Stimulated activated naive CD8-positive, alpha-beta T cell treated with anti-CD3 and anti-CD28 coated beads, Interleukin-15, amount 100 ng/mL, for 72 hours (primary cell): Measurements from ENCODE around the gene TCTN2.

ENCODE experiments used
- ATAC-seq: fragments of 150-1000 bp; cut with Tn5 transposase; 2 replicates; pipeline ENCODE4 v1.10.0; 2021; ENCODE audit warnings: mild to moderate bottlenecking, moderate library complexity
- DNase-seq, 2 donors: peaks; one replicate each; pipeline ENCODE4 v3.0.0; 2021 to 2022
- H3K27ac Mint-ChIP-seq, 2 donors: one replicate each; pipeline ENCODE4 v1.8.0; 2022; ENCODE audit warnings: mild to moderate bottlenecking in 2 of 2, mixed read lengths in 2 of 2, moderate library complexity in 2 of 2
- H3K27me3 Mint-ChIP-seq: one replicate; pipeline ENCODE4 v1.8.0; 2022; ENCODE audit warnings: mixed read lengths
- H3K4me1 Mint-ChIP-seq: one replicate; pipeline ENCODE4 v1.8.0; 2022; ENCODE audit warnings: mild to moderate bottlenecking, mixed read lengths
- H3K4me3 Mint-ChIP-seq, 2 donors: one replicate each; pipeline ENCODE4 v1.8.0; 2022; ENCODE audit warnings: mild to moderate bottlenecking in 2 of 2, mixed read lengths in 2 of 2, moderate library complexity in 1 of 2
- H3K9me3 Mint-ChIP-seq, 2 donors: one replicate each; pipeline ENCODE4 v1.8.0; 2022; ENCODE audit warnings: mixed read lengths in 2 of 2

The TCTN2 gene

DNA sequence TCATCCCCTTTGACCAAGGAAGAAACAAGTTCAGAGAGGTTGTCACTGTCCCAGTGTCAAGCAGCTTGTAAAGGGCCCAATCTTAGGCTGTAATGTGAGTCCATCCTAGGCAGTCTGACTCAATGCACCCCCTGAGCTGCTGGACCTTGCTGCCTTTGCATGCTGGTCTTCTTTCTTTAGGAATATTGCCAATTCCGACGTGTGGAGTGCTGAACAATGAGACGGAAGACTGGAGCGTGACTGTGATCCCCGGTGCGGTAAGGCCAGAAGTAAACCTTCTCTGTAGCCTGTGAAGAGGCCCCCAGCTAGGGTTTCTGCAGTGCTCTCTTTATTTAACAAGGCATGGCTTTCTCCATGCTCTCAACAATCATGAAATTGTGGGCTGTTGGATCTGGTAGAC is 963 bp downstream of the TCTN2 start:
- DNase-seq = no peak
- no peaks in the 10 kb centered on the region for H3K27me3 Mint-ChIP-seq
- H3K9me3 Mint-ChIP-seq = no peaks in the 10 kb centered on the region
- ATAC-seq = no peak
- H3K4me1 Mint-ChIP-seq = peaks cover 20% of the 10 kb centered on the region
- no peak overlapping the region for H3K27ac Mint-ChIP-seq
- H3K4me3 Mint-ChIP-seq = peak overlapping the region; percentile 88 to 92

DNA sequence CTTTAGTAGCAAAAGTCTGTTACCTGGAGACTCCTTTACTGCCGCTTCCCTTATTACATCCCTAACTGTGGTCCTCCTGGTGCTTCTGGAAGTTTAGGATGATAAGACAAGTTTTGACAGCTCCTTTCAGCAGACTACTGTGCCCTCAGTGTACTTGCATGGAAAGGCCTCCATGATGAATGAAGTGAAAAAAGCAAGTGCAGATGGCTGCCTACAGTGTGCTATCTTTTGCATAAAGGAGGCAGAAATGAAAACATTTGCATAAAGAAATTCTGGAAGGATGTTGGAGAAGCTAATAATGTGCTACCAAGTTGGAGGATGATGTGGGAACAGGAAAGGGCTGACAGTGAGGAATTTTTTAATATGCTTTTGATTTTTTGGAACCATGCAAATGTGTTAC is 4.5 kb downstream of the TCTN2 start:
- H3K4me3 Mint-ChIP-seq = no peak overlapping the region
- no peaks in the 10 kb centered on the region for H3K9me3 Mint-ChIP-seq
- no peaks in the 10 kb centered on the region for H3K27me3 Mint-ChIP-seq
- no peak overlapping the region for H3K27ac Mint-ChIP-seq
- peaks cover 20% of the 10 kb centered on the region for H3K4me1 Mint-ChIP-seq
- DNase-seq = no peak
- no peak for ATAC-seq

DNA sequence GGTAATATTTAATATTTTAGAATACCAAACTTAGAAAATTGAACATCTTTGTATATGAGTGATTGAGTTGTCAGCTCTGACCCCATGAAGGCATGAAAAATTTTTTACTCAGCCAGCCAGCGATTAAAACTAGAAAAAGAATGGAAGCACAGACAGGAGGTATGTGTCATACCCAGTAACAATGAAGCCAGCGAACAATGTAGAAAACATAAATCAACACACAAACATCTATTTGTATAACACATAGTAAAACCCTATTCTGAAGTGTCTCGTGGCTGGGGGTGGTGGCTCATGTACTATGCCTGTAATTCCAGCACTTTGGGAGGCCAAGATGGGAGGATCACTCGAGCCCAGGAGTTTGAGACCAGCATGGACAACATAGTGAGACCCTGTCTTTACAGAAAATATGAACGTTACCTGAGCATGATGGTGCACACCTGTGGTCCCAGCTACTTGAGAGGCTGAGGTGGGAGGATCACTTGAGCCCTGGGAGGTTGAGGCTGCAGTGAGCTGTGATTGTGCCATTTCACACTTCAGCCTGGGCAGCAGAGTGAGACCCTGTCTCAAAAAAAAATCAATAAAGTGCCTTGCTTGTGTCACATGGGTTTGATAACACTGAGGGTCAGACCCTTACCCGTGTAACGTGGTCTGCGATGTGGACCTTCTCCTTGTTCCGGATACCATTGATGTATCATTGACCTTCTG is 5.9 kb downstream of the TCTN2 start:
- no peak overlapping the region for H3K4me3 Mint-ChIP-seq
- DNase-seq = no peak
- ATAC-seq = no peak
- no peaks in the 10 kb centered on the region for H3K9me3 Mint-ChIP-seq
- peak overlapping the region in 1 of 2 donors; percentile 5 for H3K27ac Mint-ChIP-seq
- H3K4me1 Mint-ChIP-seq = peaks cover 7% of the 10 kb centered on the region
- no peaks in the 10 kb centered on the region for H3K27me3 Mint-ChIP-seq

DNA sequence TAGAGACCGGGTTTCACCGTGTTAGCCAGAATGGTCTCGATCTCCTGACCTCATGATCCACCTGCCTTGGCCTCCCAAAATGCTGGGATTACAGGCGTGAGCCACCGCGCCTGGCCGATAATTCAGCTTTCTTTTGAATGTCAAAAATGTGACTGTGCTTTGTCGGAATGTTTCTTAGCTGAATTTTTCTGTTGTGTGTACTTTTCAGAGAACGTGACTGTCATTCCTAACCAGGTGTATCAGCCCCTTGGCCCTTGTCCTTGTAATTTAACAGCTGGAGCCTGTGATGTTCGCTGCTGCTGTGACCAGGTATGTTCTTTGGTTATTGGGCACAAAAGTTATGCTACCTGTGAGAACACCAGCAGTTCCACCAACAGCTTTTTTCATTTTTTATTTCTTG is 8.1 kb downstream of the TCTN2 start:
- Mint-ChIP-seq H3K27me3 (no peaks in the 10 kb centered on the region), H3K9me3 (no peaks in the 10 kb centered on the region), H3K27ac (no peak overlapping the region)

DNA sequence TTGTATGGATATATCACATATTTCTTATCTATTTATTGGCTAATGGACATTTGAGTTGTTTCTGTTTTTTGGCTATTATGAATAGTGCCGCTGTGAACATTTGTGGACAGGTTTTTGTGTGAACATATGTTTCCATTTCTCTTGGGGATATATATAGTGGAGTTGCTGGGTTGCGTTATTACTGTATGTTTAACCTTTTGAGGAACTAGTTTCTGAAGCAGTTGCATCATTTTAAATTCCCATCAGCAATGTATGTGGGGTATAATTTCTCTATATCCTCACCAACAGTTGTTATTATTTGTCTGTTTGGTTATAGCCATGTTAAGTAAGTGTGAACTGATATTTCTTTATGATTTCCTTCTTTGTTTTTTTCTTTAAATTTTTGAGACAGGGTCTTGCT is 10.7 kb downstream of the TCTN2 start:
- Mint-ChIP-seq H3K9me3 (no peaks in the 10 kb centered on the region), H3K27ac (peak overlapping the region in 1 of 2 donors; percentile 2), H3K4me3 (no peak overlapping the region), H3K4me1 (no peaks in the 10 kb centered on the region), H3K27me3 (no peaks in the 10 kb centered on the region)
- DNase-seq (no peak), ATAC-seq (no peak)

More for the DNA sequence above, 8.1 kb downstream of the TCTN2 start:
- H3K4me1 Mint-ChIP-seq = no peaks in the 10 kb centered on the region
- ATAC-seq (no peak), DNase-seq (no peak)
- no peak overlapping the region for H3K4me3 Mint-ChIP-seq

DNA sequence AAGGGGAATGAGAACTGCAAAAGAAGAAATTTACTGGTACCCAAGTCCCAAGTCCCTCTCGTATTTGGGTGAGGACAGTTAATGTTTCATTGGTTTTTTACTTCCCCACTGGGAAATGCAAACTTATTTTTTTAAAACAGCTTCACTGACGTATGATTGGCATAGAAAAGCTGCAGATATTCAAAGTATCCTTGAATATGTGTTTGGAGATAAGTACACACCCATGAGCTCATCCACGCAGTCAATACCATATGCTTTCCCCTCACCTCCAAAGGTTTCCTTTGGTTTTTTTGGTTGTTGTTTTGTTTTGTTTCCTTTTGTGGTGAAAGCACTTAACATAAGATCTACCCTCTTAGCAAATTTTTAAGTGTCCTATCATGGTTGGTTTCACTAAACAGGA is 13.1 kb downstream of the TCTN2 start:
- no peaks in the 10 kb centered on the region for H3K4me1 Mint-ChIP-seq
- no peaks in the 10 kb centered on the region for H3K27me3 Mint-ChIP-seq
- ATAC-seq (no peak), DNase-seq (no peak)
- H3K9me3 Mint-ChIP-seq = no peaks in the 10 kb centered on the region
- no peak overlapping the region for H3K4me3 Mint-ChIP-seq
- no peak overlapping the region for H3K27ac Mint-ChIP-seq

DNA sequence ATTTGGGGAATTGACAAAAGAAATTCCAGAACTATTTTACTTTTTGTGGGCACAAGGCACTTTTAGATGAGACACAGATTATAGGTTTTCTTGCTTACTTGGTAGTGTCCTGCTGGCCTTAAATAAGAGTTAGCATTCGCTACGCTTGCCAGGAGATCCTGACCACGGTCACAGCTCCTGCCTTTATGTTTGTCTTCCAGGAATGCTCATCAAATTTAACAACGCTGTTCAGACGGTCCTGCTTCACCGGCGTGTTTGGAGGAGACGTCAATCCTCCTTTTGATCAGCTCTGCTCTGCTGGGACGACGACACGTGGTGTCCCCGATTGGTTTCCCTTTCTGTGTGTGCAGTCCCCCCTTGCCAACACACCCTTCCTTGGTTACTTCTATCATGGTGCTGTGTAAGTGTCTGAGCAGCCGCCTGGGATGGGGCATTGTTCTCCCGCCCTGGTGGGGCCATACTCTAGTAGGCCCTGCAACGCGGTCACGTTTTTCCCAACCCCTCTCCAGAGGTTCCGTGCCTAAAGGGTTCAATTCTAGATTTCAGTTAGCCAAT is 15.8 kb downstream of the TCTN2 start:
- H3K4me3 Mint-ChIP-seq = no peak overlapping the region
- no peaks in the 10 kb centered on the region for H3K27me3 Mint-ChIP-seq
- no peak for DNase-seq
- no peaks in the 10 kb centered on the region for H3K9me3 Mint-ChIP-seq
- H3K27ac Mint-ChIP-seq = no peak overlapping the region
- no peaks in the 10 kb centered on the region for H3K4me1 Mint-ChIP-seq
- no peak for ATAC-seq

DNA sequence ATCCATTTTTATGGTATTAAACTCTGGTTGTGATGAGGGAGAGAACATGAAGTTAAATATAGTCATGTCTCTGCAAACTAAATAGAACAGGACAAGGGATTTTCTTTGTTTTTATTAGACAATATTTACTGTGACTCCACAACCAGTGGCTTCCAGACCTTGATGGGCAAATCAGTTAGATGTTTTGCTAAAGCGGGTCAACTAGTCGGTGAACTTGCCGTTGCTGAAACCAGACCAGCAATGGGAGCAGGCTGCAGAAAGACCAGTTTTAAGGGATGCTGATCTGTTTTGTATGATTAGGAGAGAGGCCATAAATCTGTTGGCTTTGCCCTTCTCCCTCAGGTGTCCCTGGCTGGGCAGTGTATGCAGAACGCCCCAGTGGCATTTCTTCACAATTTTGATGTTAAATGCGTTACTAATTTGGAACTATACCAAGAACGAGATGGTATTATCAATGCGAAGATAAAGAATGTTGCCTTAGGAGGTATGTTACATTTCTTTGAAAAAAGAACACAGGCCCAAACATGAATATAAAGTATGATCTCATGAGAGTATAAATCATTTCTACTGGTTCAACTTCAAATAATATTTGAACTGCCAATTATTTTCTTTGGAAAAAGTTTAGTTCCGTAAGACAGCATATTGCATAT is 19.4 kb downstream of the TCTN2 start:
- Mint-ChIP-seq H3K4me3 (no peak overlapping the region), H3K27ac (no peak overlapping the region), H3K4me1 (no peaks in the 10 kb centered on the region), H3K27me3 (no peaks in the 10 kb centered on the region), H3K9me3 (no peaks in the 10 kb centered on the region)
- ATAC-seq = no peak
- DNase-seq = no peak

DNA sequence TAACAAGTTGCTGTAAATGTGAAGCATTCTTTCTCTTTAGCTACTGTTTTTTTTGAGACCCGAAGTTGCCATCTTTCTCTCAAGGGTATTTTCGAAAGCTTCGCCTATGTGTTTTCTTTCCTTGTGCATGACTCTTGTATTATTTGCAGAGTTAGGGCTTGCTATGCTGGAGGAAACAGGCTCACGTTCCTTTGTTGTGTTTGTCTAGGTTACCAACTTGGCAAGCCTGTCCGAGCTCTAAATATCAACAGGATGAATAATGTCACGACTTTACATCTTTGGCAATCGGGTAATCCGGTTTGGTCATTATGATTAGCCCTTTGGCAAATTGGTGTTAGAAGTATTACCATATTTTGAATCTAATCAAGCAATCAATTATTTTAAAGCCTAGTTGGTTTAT is 25.3 kb downstream of the TCTN2 start:
- Mint-ChIP-seq H3K27me3 (no peaks in the 10 kb centered on the region), H3K27ac (no peak overlapping the region), H3K9me3 (no peaks in the 10 kb centered on the region), H3K4me1 (no peaks in the 10 kb centered on the region), H3K4me3 (no peak overlapping the region)
- no peak for ATAC-seq
- DNase-seq = no peak

DNA sequence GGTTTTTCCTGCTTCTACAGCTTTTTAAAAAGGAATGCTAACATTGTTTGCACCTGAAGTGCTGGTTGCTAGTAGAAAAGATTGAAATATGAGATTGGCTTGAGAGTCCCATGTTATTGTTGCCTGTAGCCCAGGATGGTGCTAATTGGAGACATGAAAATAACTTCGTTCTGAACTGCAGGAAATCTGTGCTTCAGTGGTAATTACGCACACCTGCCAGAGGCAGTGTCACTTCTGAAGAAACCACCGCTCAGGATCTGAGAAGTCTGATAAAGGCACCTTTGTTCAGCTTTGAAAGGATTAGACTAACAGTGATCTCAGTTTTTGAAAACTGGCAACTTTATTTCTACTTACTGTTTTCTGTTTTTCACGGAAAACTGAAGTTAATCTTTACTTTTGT is 25.7 kb downstream of the TCTN2 start:
- H3K27me3 Mint-ChIP-seq = no peaks in the 10 kb centered on the region
- no peak overlapping the region for H3K4me3 Mint-ChIP-seq
- no peak overlapping the region for H3K27ac Mint-ChIP-seq
- DNase-seq = no peak
- H3K9me3 Mint-ChIP-seq = no peaks in the 10 kb centered on the region
- no peaks in the 10 kb centered on the region for H3K4me1 Mint-ChIP-seq
- ATAC-seq = no peak

DNA sequence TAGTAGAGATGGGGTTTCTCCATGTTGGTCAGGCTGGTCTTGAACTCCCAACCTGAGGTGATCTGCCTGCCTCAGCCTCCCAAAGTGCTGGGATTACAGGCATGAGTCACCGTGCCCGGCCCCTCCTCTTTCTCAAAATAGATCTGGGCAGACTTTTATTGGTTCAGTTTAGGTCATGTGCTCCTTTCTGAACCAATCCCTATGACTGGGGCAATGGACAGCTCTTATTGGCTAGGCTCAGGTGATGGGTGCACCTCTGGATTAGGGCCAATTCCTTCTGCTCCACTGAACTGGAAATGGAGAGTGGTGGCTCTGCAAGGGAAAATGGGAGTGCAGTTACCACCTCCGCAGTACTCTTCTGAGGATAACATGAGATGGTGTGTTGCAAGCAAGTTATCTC is 35.0 kb downstream of the TCTN2 start:
- H3K4me3 Mint-ChIP-seq = no peak overlapping the region
- H3K27me3 Mint-ChIP-seq = no peaks in the 10 kb centered on the region
- no peaks in the 10 kb centered on the region for H3K9me3 Mint-ChIP-seq
- ATAC-seq = no peak
- no peak overlapping the region for H3K27ac Mint-ChIP-seq
- no peak for DNase-seq
- H3K4me1 Mint-ChIP-seq = peaks cover 3% of the 10 kb centered on the region

DNA sequence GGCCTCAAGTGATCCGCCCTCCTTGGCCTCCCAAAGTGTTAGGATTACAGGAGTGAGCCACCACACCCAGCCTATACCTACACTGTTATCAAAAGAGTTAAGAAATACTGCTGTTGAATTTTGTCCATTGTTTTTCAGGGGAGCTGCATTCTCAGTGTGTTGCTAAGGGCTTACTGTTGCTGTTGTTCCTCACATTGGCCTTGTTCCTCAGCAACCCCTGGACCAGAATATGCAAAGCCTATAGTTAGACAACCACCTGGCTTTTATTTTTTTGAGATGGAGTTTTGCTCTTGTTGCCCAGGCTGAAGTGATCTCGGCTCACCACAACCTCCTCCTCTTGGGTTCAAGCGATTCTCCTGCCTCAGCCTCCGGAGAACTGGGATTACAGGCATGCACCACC is 36.6 kb downstream of the TCTN2 start:
- H3K4me1 Mint-ChIP-seq = peaks cover 11% of the 10 kb centered on the region
- no peak for DNase-seq
- H3K4me3 Mint-ChIP-seq = no peak overlapping the region
- ATAC-seq = no peak
- H3K9me3 Mint-ChIP-seq = no peaks in the 10 kb centered on the region
- no peaks in the 10 kb centered on the region for H3K27me3 Mint-ChIP-seq
- no peak overlapping the region for H3K27ac Mint-ChIP-seq

DNA sequence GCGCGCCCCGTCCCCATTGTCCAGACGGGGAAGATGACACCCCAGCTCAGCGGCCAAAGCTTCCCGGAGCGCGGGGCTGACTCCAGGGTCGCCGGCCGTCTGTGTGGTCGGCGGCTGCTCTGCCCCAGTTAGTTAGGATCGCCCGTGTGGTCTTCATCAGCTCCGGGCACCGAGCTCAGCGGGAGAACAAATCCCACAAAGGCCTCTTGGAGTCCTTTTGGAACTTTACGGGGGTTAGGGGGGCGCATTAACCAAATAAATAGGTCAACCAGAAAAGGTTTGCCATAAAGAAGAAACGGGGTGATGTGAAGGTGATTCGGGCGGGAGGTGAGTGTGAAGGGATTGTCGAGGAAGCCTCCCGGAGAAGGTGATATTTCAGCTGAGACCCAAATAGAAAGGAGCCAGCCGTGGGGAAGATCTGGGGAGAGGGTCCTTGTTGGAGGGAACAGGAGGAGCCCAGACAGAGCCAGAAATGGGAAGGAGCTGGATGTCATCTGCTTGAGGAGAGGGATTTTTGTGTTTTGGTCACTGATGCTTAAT is 41.9 kb downstream of the TCTN2 start:
- H3K9me3 Mint-ChIP-seq = no peaks in the 10 kb centered on the region
- DNase-seq (peak in 1 of 2 donors; percentile 10), ATAC-seq (no peak)
- H3K4me1 Mint-ChIP-seq = peaks cover 38% of the 10 kb centered on the region
- peak overlapping the region; percentile 93 to 94 for H3K4me3 Mint-ChIP-seq
- peak overlapping the region; percentile 83 to 97 for H3K27ac Mint-ChIP-seq
- no peaks in the 10 kb centered on the region for H3K27me3 Mint-ChIP-seq

DNA sequence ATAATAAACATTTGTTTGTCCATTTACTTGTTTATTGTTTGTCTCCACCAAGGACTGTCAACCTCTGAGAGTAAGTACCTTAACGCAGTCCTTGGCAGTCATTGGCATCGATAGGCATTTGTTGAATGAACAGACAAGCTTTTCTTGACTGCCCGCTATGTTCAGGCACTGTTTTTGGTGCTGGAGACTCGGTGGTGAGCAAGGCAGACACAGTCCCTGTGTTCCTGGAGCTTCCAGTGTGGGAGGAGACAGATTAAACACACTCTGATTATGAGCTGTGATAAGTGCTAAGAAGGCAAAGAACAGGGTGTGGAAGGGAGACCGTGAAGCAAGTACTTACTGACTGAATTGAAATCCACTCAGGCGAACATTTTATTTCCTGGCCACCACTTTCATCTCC is 42.5 kb downstream of the TCTN2 start:
- H3K27ac Mint-ChIP-seq = peak overlapping the region in 1 of 2 donors; percentile 94
- no peaks in the 10 kb centered on the region for H3K27me3 Mint-ChIP-seq
- DNase-seq (no peak), ATAC-seq (no peak)
- no peaks in the 10 kb centered on the region for H3K9me3 Mint-ChIP-seq
- H3K4me1 Mint-ChIP-seq = peaks cover 38% of the 10 kb centered on the region
- H3K4me3 Mint-ChIP-seq = peak overlapping the region; percentile 93 to 94

DNA sequence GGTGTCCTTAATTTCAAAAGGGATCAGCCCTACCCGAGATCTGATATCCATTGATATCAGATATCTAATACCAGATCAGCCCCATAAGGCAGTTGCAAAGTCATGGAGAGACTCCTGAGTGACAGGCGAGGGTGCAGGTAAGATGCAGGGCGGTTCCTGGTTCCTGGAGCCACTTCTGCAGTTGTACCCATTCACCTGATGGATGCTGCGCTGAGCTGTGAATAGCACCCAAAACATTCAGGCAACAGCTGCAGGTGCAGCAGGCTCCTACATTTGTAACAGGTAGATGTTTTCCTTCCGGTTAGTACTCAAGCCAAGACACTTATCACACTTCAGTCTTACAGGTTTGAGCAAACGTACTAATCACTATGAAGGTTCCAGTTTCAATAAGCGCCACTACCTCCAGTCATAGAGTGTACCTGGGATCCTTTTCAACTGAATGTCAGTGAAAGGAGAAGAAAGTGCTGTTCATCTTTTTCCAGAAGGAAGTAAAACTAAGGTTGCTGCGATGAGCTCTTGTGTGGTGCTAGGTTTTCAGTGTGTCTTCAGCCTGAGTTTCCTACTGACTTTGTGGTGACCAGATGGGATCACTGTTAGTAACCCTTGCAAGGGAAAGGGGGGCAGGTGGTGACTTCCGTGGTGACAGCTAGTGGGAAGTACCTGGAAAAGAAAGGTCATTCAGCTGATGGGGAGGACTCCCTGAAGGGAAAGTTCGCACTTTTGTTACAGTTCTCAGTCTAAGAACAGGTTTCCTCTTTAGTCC is 43.1 kb downstream of the TCTN2 start:
- H3K27ac Mint-ChIP-seq = peak overlapping the region; percentile 94 to 95
- no peaks in the 10 kb centered on the region for H3K27me3 Mint-ChIP-seq
- peaks cover 38% of the 10 kb centered on the region for H3K4me1 Mint-ChIP-seq
- peak in 1 of 2 donors; percentile 56 for DNase-seq
- ATAC-seq = peak; percentile 37
- H3K9me3 Mint-ChIP-seq = no peaks in the 10 kb centered on the region
- H3K4me3 Mint-ChIP-seq = peak overlapping the region; percentile 93 to 94

DNA sequence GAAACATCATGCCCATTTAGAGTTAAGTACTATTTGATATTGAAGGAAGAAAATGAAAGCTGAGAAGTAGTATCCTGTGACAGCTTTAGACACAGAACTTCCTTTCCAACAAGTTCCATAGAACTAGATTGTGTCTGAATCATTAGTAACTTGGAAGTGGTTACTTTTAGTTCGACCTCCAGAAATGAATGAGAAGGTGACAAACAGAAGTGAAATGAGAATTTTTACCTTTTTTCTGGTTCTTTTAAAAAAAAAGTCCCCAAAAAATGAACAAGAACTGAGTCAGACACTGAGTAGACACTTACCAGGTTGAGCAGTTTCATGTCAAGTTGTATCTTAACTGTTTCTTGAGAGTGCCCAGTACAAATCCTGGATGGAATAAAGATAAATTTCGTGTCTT is 44.3 kb downstream of the TCTN2 start:
- ATAC-seq = peak; percentile 41

More for the DNA sequence above, 44.3 kb downstream of the TCTN2 start:
- Mint-ChIP-seq H3K27ac (peak overlapping the region in 1 of 2 donors; percentile 67), H3K4me3 (peak overlapping the region; percentile 93 to 94), H3K4me1 (peaks cover 46% of the 10 kb centered on the region), H3K27me3 (no peaks in the 10 kb centered on the region), H3K9me3 (no peaks in the 10 kb centered on the region)
- DNase-seq = no peak
